PC-3 (cell line): Measurements from ENCODE around the gene SLC16A12. TPM values are rescaled to one million over a fixed set of nuclear protein-coding genes. Genes with fewer than 3 reads are reported as not detected.

Experiments
- ATAC-seq: fragments of 200-7000 bp; cut with Tn5 transposase; 2 replicates; pipeline ENCODE4 v1.9.1; 2020; ENCODE audit warnings: mild to moderate bottlenecking, moderate library complexity
- BruUV-seq: library from RNA; stranded (reverse); fragments of 400-500 nt; replicated peaks from 2 replicates; lab custom pipeline; 2021; lab: Mats Ljungman, UMichigan
- CTCF ChIA-PET: fragments of 300-600 bp; sonication (Branson Sonifier 250); formaldehyde crosslinking; loops from one replicate; lab custom pipeline; 2022; ENCODE audit warnings: antibody characterized with exemption; lab: Charles Lee
- POLR2A ChIA-PET: fragments of 300-600 bp; sonication (Branson Sonifier 250); formaldehyde crosslinking; loops from one replicate; lab custom pipeline; 2022; ENCODE audit warnings: antibody characterized with exemption; ENCODE audit not compliant: unreplicated experiment; lab: Charles Lee
- DNase-seq: peaks from one replicate; pipeline ENCODE4 v3.0.0-alpha.2; 2015
- H2AFZ ChIP-seq: fragments of 300-600 bp; sonication (generic); 2 replicates; pipeline ENCODE4 v1.6.0; 2016; ENCODE audit warnings: antibody characterized with exemption, low read length
- H3F3A ChIP-seq: fragments of 300-600 bp; sonication (generic); one replicate; pipeline ENCODE4 v1.6.0; 2017; ENCODE audit warnings: antibody characterized with exemption, low read length, control low read depth, mild to moderate bottlenecking; ENCODE audit not compliant: unreplicated experiment
- H3K27ac ChIP-seq: fragments of 300-600 bp; sonication (generic); 2 replicates; pipeline ENCODE4 v1.5.1; 2016; ENCODE audit warnings: mild to moderate bottlenecking, low read length
- H3K27me3 ChIP-seq: fragments of 300-600 bp; sonication (generic); 2 replicates; pipeline ENCODE4 v1.6.1; 2016; ENCODE audit warnings: low read length, mixed read lengths
- H3K36me3 ChIP-seq: fragments of 300-600 bp; sonication (generic); 2 replicates; pipeline ENCODE4 v1.6.1; 2016; ENCODE audit warnings: low read depth, mixed run types, low read length, mixed read lengths
- H3K4me1 ChIP-seq: fragments of 300-600 bp; sonication (generic); 2 replicates; pipeline ENCODE4 v1.5.1; 2016; ENCODE audit warnings: low read length; ENCODE audit not compliant: insufficient read depth
- H3K4me2 ChIP-seq: fragments of 300-600 bp; sonication (generic); 2 replicates; pipeline ENCODE4 v1.6.0; 2016; ENCODE audit warnings: low read length
- H3K4me3 ChIP-seq: fragments of 300-600 bp; sonication (generic); 2 replicates; pipeline ENCODE4 v1.5.1; 2016; ENCODE audit warnings: mild to moderate bottlenecking, low read length, mixed read lengths
- H3K79me2 ChIP-seq: fragments of 300-600 bp; sonication (generic); 2 replicates; pipeline ENCODE4 v1.6.1; 2017; ENCODE audit warnings: low read length, mixed read lengths
- H3K9ac ChIP-seq: fragments of 300-600 bp; sonication (generic); 2 replicates; pipeline ENCODE4 v1.6.0; 2016; ENCODE audit warnings: mild to moderate bottlenecking, low read length
- H3K9me2 ChIP-seq: fragments of 300-600 bp; sonication (generic); replicated peaks from 2 replicates; pipeline ENCODE4 v1.6.1; 2016; ENCODE audit warnings: mixed run types, low read length, mixed read lengths
- H3K9me3 ChIP-seq: fragments of 300-600 bp; sonication (generic); 2 replicates; pipeline ENCODE4 v1.6.1; 2016; ENCODE audit warnings: low read length, mixed read lengths
- H4K20me1 ChIP-seq: fragments of 300-600 bp; sonication (generic); 2 replicates; pipeline ENCODE4 v1.6.1; 2016; ENCODE audit warnings: low read length, mixed read lengths
- EZH2 ChIP-seq: fragments of 300-600 bp; sonication (generic); IDR thresholded peaks from one replicate; pipeline ENCODE4 v1.6.1; 2017; ENCODE audit warnings: antibody characterized with exemption, mild to moderate bottlenecking, low read length; ENCODE audit not compliant: unreplicated experiment
- EZH2phosphoT487 ChIP-seq: fragments of 300-600 bp; sonication (generic); IDR thresholded peaks from 2 replicates; pipeline ENCODE4 v1.6.1; 2018; ENCODE audit warnings: mild to moderate bottlenecking, antibody characterized with exemption, low read length, borderline replicate concordance
- intact Hi-C: fragments of 100-400 bp; cut with micrococcal nuclease; formaldehyde crosslinking; loops from 2 replicates; pipeline ENCODE4 v1.9.0; 2023
- total RNA-seq: library from RNA; depleted of rRNA; stranded (reverse); fragments of >200 nt; gene quantifications from 2 replicates; pipeline ENCODE4 v1.2.3, GENCODE V29; 2014
- TF ChIP-seq, protein P1 (sequence below): fragments of 300-600 bp; sonication (generic); conservative IDR thresholded peaks from 2 replicates; pipeline ENCODE4 v1.5.1; 2017; ENCODE audit warnings: antibody characterized with exemption, low read depth, mild to moderate bottlenecking, low read length

The SLC16A12 gene
- total RNA-seq, 1 experiment from 2014 or later: not detected

DNA sequence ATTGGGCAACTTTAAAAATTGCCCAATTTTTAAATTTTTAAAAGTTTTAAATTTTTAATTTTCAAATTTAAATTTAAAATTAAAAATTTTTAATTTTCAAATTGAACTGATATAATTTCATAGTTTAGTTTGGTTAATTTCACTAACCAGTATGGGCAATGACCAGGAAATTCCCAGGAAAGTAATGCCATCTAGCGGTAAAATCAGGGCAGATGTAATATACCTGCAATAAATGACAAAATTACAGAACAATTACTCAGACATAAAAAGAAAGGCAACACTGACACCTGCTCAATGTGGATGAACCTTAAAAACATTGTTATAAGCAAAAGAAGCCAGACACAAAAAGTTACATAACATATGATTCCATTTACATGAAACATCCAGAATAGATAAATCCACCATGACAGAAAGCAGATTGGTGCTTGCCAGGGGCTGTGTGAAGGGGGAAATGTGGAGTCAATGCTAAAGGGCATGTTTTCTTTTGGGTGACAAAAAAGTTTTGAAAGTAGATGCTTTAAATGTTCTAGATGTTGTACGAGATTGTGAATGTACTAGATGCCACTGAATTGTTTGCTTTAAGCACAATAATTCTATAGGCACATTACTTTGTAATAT is 28.6 kb upstream of the SLC16A12 start:
- DNase-seq: peak; percentile 73

GRCh38 chr10:89563311-89563710 is 27.9 kb upstream of the SLC16A12 start:
- Histone ChIP-seq H3K79me2 (no peaks in the 10 kb centered on the region), H4K20me1 (no peaks in the 10 kb centered on the region), H3F3A (no peaks in the 10 kb centered on the region), H3K4me2 (no peak overlapping the region), H2AFZ (no peak overlapping the region), H3K9ac (no peak overlapping the region), H3K9me3 (no peaks in the 10 kb centered on the region), H3K4me1 (no peaks in the 10 kb centered on the region), H3K27ac (no peak overlapping the region), H3K27me3 (no peaks in the 10 kb centered on the region), H3K36me3 (no peaks in the 10 kb centered on the region), H3K9me2 (no peaks in the 10 kb centered on the region), H3K4me3 (no peak overlapping the region)
- DNase-seq (no peak), ATAC-seq (no peak)
- no TSS peak for BruUV-seq
- intact Hi-C loops: loop anchor here (10.0 kb wide), 1 partner anchor 309 kb away; the partner anchor contains the start of gene LIPA
- CTCF ChIA-PET: no interaction called here
- POLR2A ChIA-PET: no interaction called here
- TF ChIP-seq EZH2phosphoT487 (no peak), EZH2 (no peak)
- TF ChIP-seq, protein P1, sequence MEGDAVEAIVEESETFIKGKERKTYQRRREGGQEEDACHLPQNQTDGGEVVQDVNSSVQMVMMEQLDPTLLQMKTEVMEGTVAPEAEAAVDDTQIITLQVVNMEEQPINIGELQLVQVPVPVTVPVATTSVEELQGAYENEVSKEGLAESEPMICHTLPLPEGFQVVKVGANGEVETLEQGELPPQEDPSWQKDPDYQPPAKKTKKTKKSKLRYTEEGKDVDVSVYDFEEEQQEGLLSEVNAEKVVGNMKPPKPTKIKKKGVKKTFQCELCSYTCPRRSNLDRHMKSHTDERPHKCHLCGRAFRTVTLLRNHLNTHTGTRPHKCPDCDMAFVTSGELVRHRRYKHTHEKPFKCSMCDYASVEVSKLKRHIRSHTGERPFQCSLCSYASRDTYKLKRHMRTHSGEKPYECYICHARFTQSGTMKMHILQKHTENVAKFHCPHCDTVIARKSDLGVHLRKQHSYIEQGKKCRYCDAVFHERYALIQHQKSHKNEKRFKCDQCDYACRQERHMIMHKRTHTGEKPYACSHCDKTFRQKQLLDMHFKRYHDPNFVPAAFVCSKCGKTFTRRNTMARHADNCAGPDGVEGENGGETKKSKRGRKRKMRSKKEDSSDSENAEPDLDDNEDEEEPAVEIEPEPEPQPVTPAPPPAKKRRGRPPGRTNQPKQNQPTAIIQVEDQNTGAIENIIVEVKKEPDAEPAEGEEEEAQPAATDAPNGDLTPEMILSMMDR: no peak

More for the DNA sequence above, 28.6 kb upstream of the SLC16A12 start:
- BruUV-seq: no TSS peak
- no peak overlapping the region for H2AFZ ChIP-seq
- H3K4me2 ChIP-seq: no peak overlapping the region
- POLR2A ChIA-PET: no interaction called here
- intact Hi-C loops: loop anchor here (1.0 to 10.0 kb wide), 4 partner anchors 98 to 309 kb away; partner anchors contain the start of genes KIF20B and LIPA
- peak; percentile 74; the same call in 1 of the 2 replicates for ATAC-seq
- H3K9me3 ChIP-seq: no peaks in the 10 kb centered on the region
- H3K36me3 ChIP-seq: no peaks in the 10 kb centered on the region
- H4K20me1 ChIP-seq: no peaks in the 10 kb centered on the region
- no peaks in the 10 kb centered on the region for H3K79me2 ChIP-seq
- CTCF ChIA-PET: no interaction called here
- no peak for TF ChIP-seq EZH2phosphoT487
- TF ChIP-seq, protein P1: peak; percentile 68
- H3K4me3 ChIP-seq: no peak overlapping the region
- no peaks in the 10 kb centered on the region for H3K9me2 ChIP-seq
- H3K27ac ChIP-seq: no peak overlapping the region
- H3K4me1 ChIP-seq: no peaks in the 10 kb centered on the region
- no peaks in the 10 kb centered on the region for H3F3A ChIP-seq
- H3K27me3 ChIP-seq: no peaks in the 10 kb centered on the region
- H3K9ac ChIP-seq: no peak overlapping the region

- no peaks in the 10 kb centered on the region for H3F3A ChIP-seq
- H3K9ac ChIP-seq: no peak overlapping the region
- no peaks in the 10 kb centered on the region for H3K9me3 ChIP-seq
- no peak overlapping the region for H3K4me2 ChIP-seq
- H3K79me2 ChIP-seq: no peaks in the 10 kb centered on the region
- DNase-seq (peak; percentile 32), ATAC-seq (no peak)
- H3K9me2 ChIP-seq: no peaks in the 10 kb centered on the region
- H3K27ac ChIP-seq: no peak overlapping the region
- POLR2A ChIA-PET: no interaction called here
- no peak overlapping the region for H2AFZ ChIP-seq
- no peak overlapping the region for H3K4me3 ChIP-seq
- no peaks in the 10 kb centered on the region for H3K27me3 ChIP-seq
- CTCF ChIA-PET: no interaction called here
- TF ChIP-seq EZH2phosphoT487: no peak
- TF ChIP-seq, protein P1: no peak
- no peaks in the 10 kb centered on the region for H4K20me1 ChIP-seq
- no peaks in the 10 kb centered on the region for H3K36me3 ChIP-seq
- intact Hi-C loops: no loop called here
- BruUV-seq: no TSS peak
- peaks cover 35% of the 10 kb centered on the region for H3K4me1 ChIP-seq
Measured at GRCh38 chr10:89556600-89556999, 21.2 kb upstream of the SLC16A12 start.
